Fibroblast of lung (primary cell): ENCODE results near the gene PPP1R13B. TPM values are rescaled to one million over a fixed set of nuclear protein-coding genes. Genes with fewer than 3 reads are reported as not detected.
"Not testable (repeated sequence)": the region's sequence is repeated elsewhere in the genome, so short reads cannot be mapped to it uniquely, and the experiment has no call there.

ENCODE experiments used
- DNase-seq, 2 donors: peaks; one replicate each; pipeline versions ENCODE4 v3.0.0 to v3.0.0-alpha.2; 2010; ENCODE audit warnings: low read depth in 2 of 2
- H2AFZ ChIP-seq: 2 replicates; pipeline ENCODE4 v1.5.1; 2012; ENCODE audit warnings: low read length, control low read depth, inconsistent platforms
- H3K27ac ChIP-seq: 2 replicates; pipeline ENCODE4 v1.5.1; 2011; ENCODE audit warnings: low read length, control low read depth; ENCODE audit not compliant: insufficient read depth
- H3K27me3 ChIP-seq: 2 replicates; pipeline ENCODE4 v1.5.1; 2011; ENCODE audit warnings: mild to moderate bottlenecking, low read length; ENCODE audit not compliant: control insufficient read depth, insufficient read depth
- H3K36me3 ChIP-seq: 2 replicates; pipeline ENCODE4 v1.5.1; 2011; ENCODE audit warnings: low read length; ENCODE audit not compliant: control insufficient read depth, insufficient read depth
- H3K4me1 ChIP-seq: 2 replicates; pipeline ENCODE4 v1.5.1; 2011; ENCODE audit warnings: low read length; ENCODE audit not compliant: control insufficient read depth, insufficient read depth; ENCODE audit errors: extremely low read depth
- H3K4me2 ChIP-seq: 2 replicates; pipeline ENCODE4 v1.5.1; 2011; ENCODE audit warnings: low read length, control low read depth; ENCODE audit not compliant: insufficient read depth; ENCODE audit errors: extremely low read depth
- H3K4me3 ChIP-seq, 4 experiments: fragments of 200-600 bp in 1 of 4; sonication (generic) in 1 of 4; replicated peaks in 1 of 4; 2 replicates each; pipeline ENCODE4 v1.5.1; 2011 to 2016; ENCODE audit warnings: low read length in 4 of 4, low read depth in 3 of 4, mild to moderate bottlenecking in 3 of 4, control low read depth in 2 of 4, inconsistent platforms in 1 of 4, mixed read lengths in 1 of 4; ENCODE audit not compliant: insufficient read depth in 1 of 4; ENCODE audit errors: control extremely low read depth in 1 of 4
- H3K79me2 ChIP-seq: 2 replicates; pipeline ENCODE4 v1.5.1; 2012; ENCODE audit warnings: mild to moderate bottlenecking, low read length, inconsistent platforms; ENCODE audit not compliant: control insufficient read depth, insufficient read depth
- H3K9ac ChIP-seq: 2 replicates; pipeline ENCODE4 v1.5.1; 2011; ENCODE audit warnings: mild to moderate bottlenecking, low read length, control low read depth; ENCODE audit not compliant: insufficient read depth
- H3K9me3 ChIP-seq: 2 replicates; pipeline ENCODE4 v1.5.1; 2012; ENCODE audit warnings: low read depth, low read length; ENCODE audit not compliant: control insufficient read depth, insufficient read depth
- H4K20me1 ChIP-seq: 2 replicates; pipeline ENCODE4 v1.5.1; 2011; ENCODE audit warnings: low read length; ENCODE audit not compliant: control insufficient read depth, insufficient read depth; ENCODE audit errors: extremely low read depth
- EZH2 ChIP-seq: IDR thresholded peaks from 2 replicates; pipeline ENCODE4 v1.5.1; 2012; ENCODE audit warnings: low read length, control low read depth, mild to moderate bottlenecking; ENCODE audit errors: missing control alignments
- polyA plus RNA-seq, 2 donors: library from polyadenylated mRNA; depleted of rRNA in 1 of 2; stranded (reverse) in 1 of 2; unstranded in 1 of 2; fragments of >200 nt; gene quantifications; 2 replicates each; pipeline ENCODE4 v1.2.1, GENCODE V29; 2011 to 2012; ENCODE audit warnings: missing spikeins in 1 of 2
- total RNA-seq: library from RNA; depleted of rRNA; stranded (reverse); fragments of >200 nt; gene quantifications from 2 replicates; pipeline ENCODE4 v1.2.1, GENCODE V29; 2014
- TF ChIP-seq, protein P1 (sequence below), 2 donors: IDR thresholded peaks in 1 of 2; conservative IDR thresholded peaks in 1 of 2; 1 replicate in 1 of 2; 2 replicates in 1 of 2; pipeline ENCODE4 v1.5.1; 2011 to 2012; ENCODE audit warnings: low read length in 2 of 2, control low read depth in 1 of 2, inconsistent platforms in 1 of 2, low read depth in 1 of 2, mild to moderate bottlenecking in 1 of 2

Gene PPP1R13B
- total and polyA plus RNA-seq, 2 donors (not counting 1 experiment from before 2014, with no cell fraction given): 2.0 to 2.7 TPM

DNA sequence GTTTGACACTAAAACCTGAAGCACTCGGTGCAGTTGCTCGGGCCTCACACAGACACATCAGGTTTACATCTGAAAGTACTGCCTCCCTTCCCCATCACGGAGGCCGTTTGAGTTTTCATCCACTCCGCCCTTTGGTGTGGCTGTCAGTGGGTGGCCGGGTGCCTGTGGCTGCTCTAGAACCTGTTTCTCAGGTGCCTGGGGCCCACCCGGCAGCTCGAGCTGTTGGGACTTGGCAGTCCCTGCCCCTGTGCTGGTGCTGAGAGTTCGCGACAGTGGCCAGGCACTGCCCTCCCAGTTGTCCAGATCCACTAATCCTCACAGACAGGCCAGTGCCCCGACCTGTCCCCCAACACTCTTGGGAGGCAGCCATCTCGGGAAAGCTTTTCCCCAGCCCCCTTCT is 154.5 kb downstream of the PPP1R13B start:
- H3K27me3 ChIP-seq: no peaks in the 10 kb centered on the region
- no peak for TF ChIP-seq EZH2
- TF ChIP-seq, protein P1, sequence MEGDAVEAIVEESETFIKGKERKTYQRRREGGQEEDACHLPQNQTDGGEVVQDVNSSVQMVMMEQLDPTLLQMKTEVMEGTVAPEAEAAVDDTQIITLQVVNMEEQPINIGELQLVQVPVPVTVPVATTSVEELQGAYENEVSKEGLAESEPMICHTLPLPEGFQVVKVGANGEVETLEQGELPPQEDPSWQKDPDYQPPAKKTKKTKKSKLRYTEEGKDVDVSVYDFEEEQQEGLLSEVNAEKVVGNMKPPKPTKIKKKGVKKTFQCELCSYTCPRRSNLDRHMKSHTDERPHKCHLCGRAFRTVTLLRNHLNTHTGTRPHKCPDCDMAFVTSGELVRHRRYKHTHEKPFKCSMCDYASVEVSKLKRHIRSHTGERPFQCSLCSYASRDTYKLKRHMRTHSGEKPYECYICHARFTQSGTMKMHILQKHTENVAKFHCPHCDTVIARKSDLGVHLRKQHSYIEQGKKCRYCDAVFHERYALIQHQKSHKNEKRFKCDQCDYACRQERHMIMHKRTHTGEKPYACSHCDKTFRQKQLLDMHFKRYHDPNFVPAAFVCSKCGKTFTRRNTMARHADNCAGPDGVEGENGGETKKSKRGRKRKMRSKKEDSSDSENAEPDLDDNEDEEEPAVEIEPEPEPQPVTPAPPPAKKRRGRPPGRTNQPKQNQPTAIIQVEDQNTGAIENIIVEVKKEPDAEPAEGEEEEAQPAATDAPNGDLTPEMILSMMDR (conservative IDR thresholded peaks at IDR 0.05 in 1 of 2, IDR thresholded peaks at IDR 0.05 in 1 of 2; ENCODE audit: low read depth in 1 of 2, low read length in 2 of 2): no peak
- no peak overlapping the region for H3K4me3 ChIP-seq
- no peak overlapping the region for H2AFZ ChIP-seq
- H3K4me2 ChIP-seq: no peak overlapping the region
- H3K9ac ChIP-seq: no peak overlapping the region
- peaks cover 23% of the 10 kb centered on the region for H3K4me1 ChIP-seq
- DNase-seq: no peak
- H3K36me3 ChIP-seq: peaks cover 26% of the 10 kb centered on the region
- peaks cover 33% of the 10 kb centered on the region for H3K79me2 ChIP-seq
- no peak overlapping the region for H3K27ac ChIP-seq
- no peaks in the 10 kb centered on the region for H4K20me1 ChIP-seq
- H3K9me3 ChIP-seq: no peaks in the 10 kb centered on the region

GRCh38 chr14:103692159-103692558 is 155.2 kb downstream of the PPP1R13B start:
- TF ChIP-seq, protein P1 (conservative IDR thresholded peaks at IDR 0.05 in 1 of 2, IDR thresholded peaks at IDR 0.05 in 1 of 2; ENCODE audit: low read depth in 1 of 2, low read length in 2 of 2): no peak
- TF ChIP-seq EZH2: no peak
- no peak overlapping the region for H3K27ac ChIP-seq
- H2AFZ ChIP-seq: no peak overlapping the region
- no peaks in the 10 kb centered on the region for H4K20me1 ChIP-seq
- H3K4me2 ChIP-seq: no peak overlapping the region
- no peak overlapping the region for H3K4me3 ChIP-seq
- peaks cover 20% of the 10 kb centered on the region for H3K4me1 ChIP-seq
- H3K27me3 ChIP-seq: no peaks in the 10 kb centered on the region
- H3K79me2 ChIP-seq: peaks cover 27% of the 10 kb centered on the region
- DNase-seq: no peak
- no peaks in the 10 kb centered on the region for H3K9me3 ChIP-seq
- H3K36me3 ChIP-seq: peaks cover 22% of the 10 kb centered on the region
- H3K9ac ChIP-seq: no peak overlapping the region

- not testable (repeated sequence) for H3K27me3 ChIP-seq, H3K4me3 ChIP-seq, H3K9me3 ChIP-seq, H3K27ac ChIP-seq, H3K4me2 ChIP-seq, H2AFZ ChIP-seq, H4K20me1 ChIP-seq, DNase-seq, H3K9ac ChIP-seq
- peaks cover 28% of the 10 kb centered on the region for H3K79me2 ChIP-seq
- H3K36me3 ChIP-seq: peaks cover 22% of the 10 kb centered on the region
- H3K4me1 ChIP-seq: peaks cover 16% of the 10 kb centered on the region
Observed at GRCh38 chr14:103691655-103692054, 155.7 kb downstream of the PPP1R13B start.
